Left kidney (tissue), 2 donors: ENCODE results near the gene ENDOD1. TPM values are rescaled to one million over a fixed set of nuclear protein-coding genes. Genes with fewer than 3 reads are reported as not detected.

Experiments
- DNase-seq: peaks from one replicate; pipeline ENCODE4 v3.0.0-alpha.2; 2013
- polyA plus RNA-seq: library from polyadenylated mRNA; unstranded; fragments of 120-200 nt; gene quantifications from one replicate; pipeline ENCODE4 v1.2.1, GENCODE V29; 2013; ENCODE audit not compliant: insufficient read length

Gene ENDOD1
- polyA plus RNA-seq, 1 donor = 19.8 TPM

- no peak for DNase-seq
Observed at GRCh38 chr11:95166781-95167180, 77.1 kb downstream of the ENDOD1 start.

GRCh38 chr11:95170294-95170693 lies 80.6 kb downstream of the ENDOD1 start:
- DNase-seq = no peak

GRCh38 chr11:95175818-95176380 lies 86.3 kb downstream of the ENDOD1 start:
- DNase-seq = no peak

Other genes starting within 250 kb of the ENDOD1 start
- 114 TPM for gene CWC15, start 116.3 kb upstream of the ENDOD1 start, polyA plus RNA-seq
- gene KDM4D, start 116.1 kb upstream of the ENDOD1 start, polyA plus RNA-seq = 2.2 TPM
- gene KDM4E, start 64.6 kb upstream of the ENDOD1 start, polyA plus RNA-seq = 0.47 TPM
- not detected for gene KDM4F, start 40.4 kb upstream of the ENDOD1 start, polyA plus RNA-seq
- gene SRSF8, start 22.9 kb upstream of the ENDOD1 start, polyA plus RNA-seq = 70.2 TPM
- 78.5 TPM for gene SESN3, start 141.4 kb downstream of the ENDOD1 start, polyA plus RNA-seq